ENCODE measurements around the gene EEF2K.

Gene EEF2K

GRCh38 chr16:22304411-22304810, 98.3 kb downstream of the EEF2K start:
- Histone ChIP-seq H3K79me2 (ENCODE audit: control insufficient read depth, low read length) (peaks cover 83% of the 10 kb centered on the region), H3K4me2 (ENCODE audit: low read length) (no peak overlapping the region), H3K4me3 (ENCODE audit: low read length) (no peak overlapping the region), H3K9me2 (replicated peaks; ENCODE audit: control insufficient read depth, low read length) (no peaks in the 10 kb centered on the region), H4K20me1 (ENCODE audit: control insufficient read depth, insufficient read depth, low read depth, low read length) (no peaks in the 10 kb centered on the region; the same call in 1 of the 2 replicates), H3K9me3 (ENCODE audit: control insufficient read depth, insufficient read depth, low read length) (no peaks in the 10 kb centered on the region), H3K27ac (ENCODE audit: low read depth, low read length) (no peak overlapping the region), H3K36me3 (ENCODE audit: control insufficient read depth, low read length) (peaks cover 90% of the 10 kb centered on the region), H3K27me3 (ENCODE audit: control insufficient read depth, low read length) (no peaks in the 10 kb centered on the region), H3F3A (ENCODE audit: control insufficient read depth, insufficient read depth) (no peaks in the 10 kb centered on the region), H3K4me1 (ENCODE audit: control insufficient read depth, low read length) (peaks cover 12% of the 10 kb centered on the region)
- TF ChIP-seq EZH2phosphoT487 (IDR thresholded peaks at IDR 0.05; ENCODE audit: borderline replicate concordance, low read length) (no peak), CTCF (IDR thresholded peaks at IDR 0.05; ENCODE audit: low read depth, low read length, poor library complexity, severe bottlenecking) (no peak)

GRCh38 chr16:22306788-22307187, 100.7 kb downstream of the EEF2K start:
- Histone ChIP-seq H3K9me2 (replicated peaks; ENCODE audit: control insufficient read depth, low read length) (no peaks in the 10 kb centered on the region), H3K4me3 (ENCODE audit: low read length) (no peak overlapping the region), H3K9me3 (ENCODE audit: control insufficient read depth, insufficient read depth, low read length) (no peaks in the 10 kb centered on the region), H3K79me2 (ENCODE audit: control insufficient read depth, low read length) (peaks cover 59% of the 10 kb centered on the region), H4K20me1 (ENCODE audit: control insufficient read depth, insufficient read depth, low read depth, low read length) (no peaks in the 10 kb centered on the region; the same call in 1 of the 2 replicates), H3K4me2 (ENCODE audit: low read length) (no peak overlapping the region), H3K27ac (ENCODE audit: low read depth, low read length) (no peak overlapping the region), H3K4me1 (ENCODE audit: control insufficient read depth, low read length) (no peaks in the 10 kb centered on the region), H3K36me3 (ENCODE audit: control insufficient read depth, low read length) (peaks cover 86% of the 10 kb centered on the region), H3F3A (ENCODE audit: control insufficient read depth, insufficient read depth) (no peaks in the 10 kb centered on the region), H3K27me3 (ENCODE audit: control insufficient read depth, low read length) (no peaks in the 10 kb centered on the region)
- TF ChIP-seq CTCF (IDR thresholded peaks at IDR 0.05; ENCODE audit: low read depth, low read length, poor library complexity, severe bottlenecking) (no peak), EZH2phosphoT487 (IDR thresholded peaks at IDR 0.05; ENCODE audit: borderline replicate concordance, low read length) (no peak)

- TF ChIP-seq CTCF (IDR thresholded peaks at IDR 0.05; ENCODE audit: low read depth, low read length, poor library complexity, severe bottlenecking) (no peak), EZH2phosphoT487 (IDR thresholded peaks at IDR 0.05; ENCODE audit: borderline replicate concordance, low read length) (no peak)
- Histone ChIP-seq H3K36me3 (ENCODE audit: control insufficient read depth, low read length) (peaks cover 82% of the 10 kb centered on the region), H4K20me1 (ENCODE audit: control insufficient read depth, insufficient read depth, low read depth, low read length) (no peaks in the 10 kb centered on the region; the same call in 1 of the 2 replicates)
These were observed 101.8 kb downstream of the EEF2K start for GRCh38 chr16:22307838-22308237.

More at GRCh38 chr16:22307838-22308237, 101.8 kb downstream of the EEF2K start:
- no peak overlapping the region for H3K27ac ChIP-seq (ENCODE audit: low read depth, low read length)
- H3K4me1 ChIP-seq (ENCODE audit: control insufficient read depth, low read length) = no peaks in the 10 kb centered on the region
- H3K9me2 ChIP-seq (replicated peaks; ENCODE audit: control insufficient read depth, low read length) = no peaks in the 10 kb centered on the region
- no peak overlapping the region for H3K4me2 ChIP-seq (ENCODE audit: low read length)
- H3F3A ChIP-seq (ENCODE audit: control insufficient read depth, insufficient read depth) = no peaks in the 10 kb centered on the region
- H3K4me3 ChIP-seq (ENCODE audit: low read length) = no peak overlapping the region
- no peaks in the 10 kb centered on the region for H3K9me3 ChIP-seq (ENCODE audit: control insufficient read depth, insufficient read depth, low read length)
- H3K79me2 ChIP-seq (ENCODE audit: control insufficient read depth, low read length) = peaks cover 49% of the 10 kb centered on the region
- H3K27me3 ChIP-seq (ENCODE audit: control insufficient read depth, low read length) = no peaks in the 10 kb centered on the region

Data from DOHH2 (cell line).